ENCODE data around the gene SLC25A13.

SLC25A13 gene

DNA sequence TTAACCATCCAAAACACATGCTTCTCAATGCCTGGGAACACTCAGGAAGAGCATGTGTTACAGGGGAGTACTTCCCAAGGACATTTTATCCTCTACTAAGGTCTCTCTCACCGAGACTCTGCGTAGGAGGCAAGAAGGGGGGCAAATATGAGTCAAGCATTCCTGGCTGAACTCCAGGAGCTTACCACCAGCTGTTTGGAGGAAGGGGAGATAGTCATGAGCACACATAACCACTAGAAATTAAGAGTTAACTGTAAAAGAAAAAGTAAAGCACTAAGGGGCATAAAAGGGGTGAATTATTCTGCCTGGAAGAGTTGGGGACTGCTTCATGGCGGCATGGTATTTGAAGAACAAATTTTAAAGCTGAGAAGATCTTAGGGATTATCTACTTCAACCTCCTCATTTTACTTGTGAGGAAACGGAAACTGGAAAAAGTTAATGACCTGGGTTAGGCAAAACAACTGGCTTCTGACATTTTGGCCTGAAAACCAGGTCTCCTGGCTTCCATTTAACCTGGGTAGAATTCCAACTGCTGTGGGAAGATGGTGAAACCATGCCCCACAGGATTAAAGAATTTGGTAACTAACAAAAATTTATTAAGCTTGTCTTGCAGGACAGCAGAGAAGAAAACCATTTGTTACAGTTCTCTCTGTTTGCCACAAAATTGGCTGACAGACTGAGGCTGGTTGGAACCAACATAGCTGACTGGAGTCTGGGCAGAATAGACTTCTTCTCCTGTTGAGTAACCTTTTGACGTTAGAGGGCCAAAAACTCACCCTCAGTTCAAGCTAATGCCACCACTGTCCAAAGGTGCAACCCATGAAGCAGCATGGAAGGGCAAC lies 85.5 kb downstream of the SLC25A13 start:
- DNase-seq, result peak; percentile 42

DNA sequence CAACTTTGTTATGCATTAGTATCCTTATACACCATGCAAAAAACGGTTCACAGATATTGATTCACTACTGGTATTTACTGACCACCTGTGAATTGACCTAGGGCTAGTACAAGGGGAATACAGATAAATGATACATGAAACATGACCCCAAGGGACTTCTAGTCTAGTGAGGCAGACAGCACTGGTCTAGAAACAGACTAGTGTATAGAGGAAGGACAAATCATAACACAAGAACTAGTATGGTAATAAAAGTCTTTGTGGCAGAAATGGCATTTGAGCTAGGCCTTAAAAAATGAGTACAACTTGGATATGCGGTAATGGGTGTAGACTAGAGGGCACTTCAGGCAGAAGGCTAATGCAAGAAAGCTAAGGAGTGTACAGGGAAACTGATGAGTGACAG lies 86.6 kb downstream of the SLC25A13 start:
- no peak for DNase-seq

DNA sequence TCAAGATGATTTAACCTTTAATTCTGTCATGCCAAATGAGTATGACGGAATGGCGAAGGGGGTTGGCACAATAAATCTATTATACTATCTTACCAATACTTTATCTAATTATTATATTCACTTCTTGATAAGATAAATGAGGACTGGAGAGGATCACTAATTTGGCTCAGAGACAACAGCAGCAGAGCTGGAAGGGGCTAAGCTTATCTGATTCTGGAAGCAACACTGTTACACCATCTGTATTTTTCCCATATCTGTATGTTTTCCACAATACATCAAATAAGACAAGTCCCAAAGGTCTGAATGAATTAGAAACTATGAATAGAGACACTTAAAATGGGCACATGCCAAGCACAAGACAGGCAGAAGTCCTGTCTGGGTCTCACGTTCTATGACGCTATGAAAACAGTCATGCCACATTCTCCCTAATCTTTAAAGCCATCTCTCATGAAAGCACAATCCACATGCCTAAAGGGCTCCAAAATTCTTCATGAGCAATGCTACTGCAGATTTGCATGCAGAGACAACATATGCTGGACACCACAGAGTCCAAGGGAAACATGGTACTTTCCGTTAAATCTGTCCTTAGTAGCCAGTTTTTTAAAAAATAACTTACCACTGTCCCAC lies 88.3 kb downstream of the SLC25A13 start:
- DNase-seq, result no peak

DNA sequence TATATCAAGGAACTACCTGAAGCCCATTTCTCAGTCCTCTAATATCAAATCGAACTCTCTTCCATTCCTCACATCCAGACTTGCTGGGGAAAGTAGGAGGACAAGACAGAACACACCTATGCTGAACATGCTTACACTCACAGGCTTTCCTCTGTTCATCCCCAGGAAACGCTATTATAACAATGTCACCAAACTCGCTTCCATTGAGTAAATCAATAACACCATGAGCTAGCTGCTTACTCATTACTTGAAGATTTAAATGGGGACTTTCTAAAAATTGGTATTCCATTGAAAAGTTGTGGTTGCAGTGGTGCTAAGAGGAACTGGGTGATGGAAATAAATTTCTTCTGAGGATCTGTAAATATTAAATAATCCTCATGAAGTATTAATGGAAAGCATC lies 88.8 kb downstream of the SLC25A13 start:
- no peak for DNase-seq

DNA sequence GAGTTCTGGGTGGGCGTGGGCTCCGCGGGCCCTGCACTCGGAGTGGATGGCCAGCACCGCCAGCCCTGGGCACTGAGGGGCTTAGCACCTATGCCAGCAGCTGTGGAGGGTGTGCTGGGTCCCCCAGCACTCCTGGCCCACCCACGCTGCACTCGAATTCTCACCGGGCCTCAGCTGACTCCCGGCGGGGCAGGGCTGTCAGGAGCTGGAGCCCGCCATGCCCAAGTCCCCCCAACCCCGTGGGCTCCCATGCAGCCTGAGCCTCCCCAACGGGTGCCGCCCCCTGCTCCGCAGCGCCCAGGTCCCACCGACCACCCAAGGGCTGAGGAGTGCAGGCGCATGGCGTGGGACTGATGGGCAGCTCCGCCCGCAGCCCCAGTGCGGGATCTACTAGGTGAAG lies 93.1 kb downstream of the SLC25A13 start:
- no peak for DNase-seq

DNA sequence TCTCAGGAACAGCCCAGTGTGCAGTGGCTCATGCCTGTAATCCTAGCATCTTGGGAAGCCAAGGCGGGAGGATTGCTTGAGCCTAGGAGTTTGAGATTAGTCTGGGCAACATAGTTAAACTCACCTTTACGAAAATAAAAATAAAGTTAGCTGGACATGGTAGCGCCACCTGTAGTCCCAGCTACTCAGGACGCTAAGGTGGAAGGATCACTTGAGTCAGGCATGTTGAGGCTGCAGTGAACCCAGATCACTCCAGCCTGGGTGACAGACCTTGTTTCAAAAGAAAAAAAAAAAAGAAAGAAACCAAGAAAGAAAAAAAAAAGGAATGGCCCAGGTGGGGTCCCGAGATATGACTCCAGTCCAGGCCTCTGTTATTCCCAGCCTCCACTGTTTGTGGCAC lies 96.6 kb downstream of the SLC25A13 start:
- DNase-seq, result no peak

DNA sequence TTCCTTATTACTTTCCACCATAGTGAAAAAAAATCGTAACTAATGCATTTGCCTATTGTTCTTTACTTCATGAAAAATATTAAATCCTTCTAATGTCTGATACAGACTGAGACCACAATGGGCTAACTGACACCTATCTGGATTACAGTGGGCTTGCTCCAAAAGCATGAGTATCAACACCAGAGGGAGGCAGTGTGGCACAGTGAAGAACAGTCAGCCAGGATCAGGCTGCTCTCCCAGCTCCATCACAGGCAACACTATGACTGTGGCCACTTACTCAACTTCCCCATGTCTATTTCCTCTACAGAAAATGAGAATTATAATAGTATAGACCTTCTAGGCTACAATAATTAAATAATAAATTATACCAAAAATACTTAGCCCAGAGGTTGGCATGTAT lies 97.2 kb downstream of the SLC25A13 start:
- DNase-seq, result no peak

DNA sequence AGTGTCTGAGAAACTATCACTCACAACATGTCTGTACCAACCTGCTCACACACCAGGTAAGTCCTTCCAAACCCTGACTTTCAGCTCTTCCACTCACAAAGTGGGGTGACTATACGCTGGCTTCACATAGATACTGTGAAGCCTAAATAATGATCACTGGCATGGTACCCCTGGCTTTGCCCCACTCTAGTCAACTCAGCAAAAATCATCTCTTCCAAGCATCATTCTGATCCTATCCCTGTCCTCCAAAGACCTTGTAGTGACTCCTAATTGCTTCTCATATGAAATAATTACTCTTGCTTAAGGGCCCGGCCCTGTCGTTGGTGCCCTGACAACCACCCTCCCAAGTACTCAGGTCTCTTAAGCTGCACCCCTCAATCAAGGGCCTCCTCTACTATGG lies 97.8 kb downstream of the SLC25A13 start:
- no peak for DNase-seq

DNA sequence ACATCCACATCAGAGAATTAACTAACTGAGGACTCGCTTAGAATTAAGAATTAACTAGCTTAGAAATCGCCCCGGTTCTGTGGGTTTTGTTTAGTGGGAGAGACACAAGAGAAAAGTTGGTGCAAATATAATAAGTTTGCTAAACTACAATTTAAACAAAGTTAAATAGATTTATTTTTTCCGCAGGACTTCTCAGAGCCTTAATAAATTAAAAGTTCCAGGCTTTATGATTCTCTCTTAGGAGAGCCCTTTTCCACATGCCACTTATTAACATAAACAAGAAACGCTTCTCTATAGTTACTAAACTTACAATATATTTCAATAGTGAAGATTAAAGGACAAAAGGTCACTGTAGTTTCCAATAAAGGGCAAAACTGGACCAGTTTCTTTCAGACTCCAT lies 100.0 kb downstream of the SLC25A13 start:
- no peak for DNase-seq

DNA sequence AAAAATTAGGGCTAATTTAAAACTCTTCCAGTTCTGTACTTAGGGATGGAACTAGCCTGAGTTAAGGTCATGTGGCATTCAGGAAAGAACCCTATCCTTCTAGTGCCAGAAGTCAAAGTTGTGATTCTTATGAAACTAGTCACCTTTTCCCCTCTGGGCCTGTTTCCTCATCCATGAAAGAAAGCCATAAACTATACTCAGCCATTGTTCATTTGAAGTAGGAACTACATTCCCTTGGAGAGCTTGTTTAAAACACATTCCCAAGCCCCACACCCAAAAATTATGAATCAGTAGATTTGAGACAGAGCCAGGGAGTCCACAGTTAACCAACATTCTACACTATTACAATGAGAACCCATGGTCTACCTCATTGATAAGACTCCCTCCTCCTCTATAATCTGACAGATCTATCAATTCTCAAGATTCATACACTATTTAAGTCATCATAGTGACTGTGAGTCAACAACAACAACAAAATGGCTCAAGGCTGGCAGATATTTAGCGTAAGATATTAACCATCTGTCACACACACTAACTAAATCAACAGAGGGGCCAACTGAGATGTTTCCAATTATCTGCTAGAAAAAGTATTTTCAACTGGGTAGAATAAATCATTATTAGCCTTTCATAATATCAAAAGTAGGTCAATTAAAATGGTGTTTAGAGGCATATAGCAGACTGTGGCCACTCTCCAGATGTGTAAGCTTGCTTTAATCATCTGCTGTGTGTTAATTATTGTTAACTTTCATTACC lies 102.3 kb downstream of the SLC25A13 start:
- DNase-seq, result no peak

DNA sequence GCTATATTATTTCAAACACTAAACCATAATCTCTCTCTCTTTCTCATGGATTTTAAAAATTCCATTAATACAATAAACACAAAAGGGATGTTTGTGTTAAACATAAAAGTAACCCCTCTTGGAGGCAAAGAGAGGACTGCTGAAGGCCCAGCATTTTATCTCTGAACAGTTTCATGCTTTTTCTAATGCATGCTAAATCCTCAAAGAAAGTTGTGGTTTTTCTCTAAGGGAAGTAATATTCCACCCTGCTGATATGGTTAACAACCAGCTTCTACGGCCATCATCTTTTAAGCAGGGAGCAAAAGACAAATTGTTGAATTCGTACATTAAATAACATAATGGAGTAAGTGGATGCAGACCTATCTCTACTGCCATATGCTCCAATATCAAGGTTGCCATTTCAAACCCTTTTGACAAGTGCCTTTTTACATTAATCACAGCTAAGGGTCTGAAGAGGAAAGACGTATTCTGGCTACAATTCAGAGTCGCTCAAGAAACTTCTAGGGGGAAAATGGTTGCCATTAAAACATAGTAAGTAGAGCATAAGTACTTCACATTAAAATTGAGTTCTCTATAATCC lies 103.1 kb downstream of the SLC25A13 start:
- DNase-seq, result no peak

DNA sequence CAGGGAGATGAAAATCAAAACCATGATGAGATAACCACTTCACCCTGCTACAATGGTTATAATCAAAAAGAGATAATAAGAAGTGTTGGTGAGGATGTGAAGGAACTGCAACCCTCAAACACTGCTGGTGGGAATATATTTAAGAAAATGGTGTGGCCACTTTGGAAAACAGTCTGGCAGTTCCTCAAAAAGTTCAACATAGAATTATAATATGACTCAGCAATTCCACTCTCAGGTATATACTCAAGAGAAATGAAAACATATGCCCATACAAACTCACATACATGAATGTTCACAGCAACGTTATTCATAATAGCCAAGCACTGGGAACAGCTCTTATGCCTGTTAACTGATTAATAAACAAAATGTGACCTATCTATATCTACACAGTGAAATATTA lies 104.8 kb downstream of the SLC25A13 start:
- no peak for DNase-seq

DNA sequence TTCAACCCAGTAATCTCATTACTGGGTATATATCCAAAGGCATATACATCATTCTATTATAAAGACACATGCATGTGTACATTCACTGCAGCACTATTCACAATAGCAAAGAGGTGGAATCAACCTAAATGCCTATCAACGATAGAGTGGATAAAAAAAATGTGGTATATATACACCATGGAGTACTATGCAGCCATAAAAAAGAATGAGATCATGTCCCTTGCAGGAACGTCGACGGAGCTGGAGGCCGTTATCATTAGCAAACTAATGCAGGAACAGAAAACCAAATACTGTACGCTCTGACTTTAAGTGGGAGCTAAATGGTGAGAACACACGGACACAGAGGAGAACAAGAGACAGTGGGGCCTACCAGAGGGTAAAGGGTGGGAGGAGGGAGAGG lies 105.5 kb downstream of the SLC25A13 start:
- no peak for DNase-seq

DNA sequence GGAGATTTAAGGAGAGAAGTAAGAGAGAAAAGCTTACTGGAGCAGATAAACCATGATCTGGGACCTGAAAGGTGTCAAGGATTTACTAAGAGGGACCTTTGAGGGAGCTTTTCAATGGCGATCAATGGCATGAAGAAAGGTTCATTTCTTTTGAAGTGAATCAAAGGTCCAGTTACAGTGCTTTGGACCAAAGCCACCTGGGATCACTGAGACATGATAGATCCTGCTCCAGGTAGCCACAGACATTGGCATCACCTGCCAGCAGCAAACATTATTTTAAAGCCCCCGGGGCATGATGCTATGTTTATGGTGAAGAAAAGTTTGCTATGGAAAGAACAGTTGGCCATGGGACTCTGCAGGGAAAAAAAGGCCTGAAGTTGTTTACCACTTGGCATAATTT lies 109.4 kb downstream of the SLC25A13 start:
- DNase-seq, result no peak

DNA sequence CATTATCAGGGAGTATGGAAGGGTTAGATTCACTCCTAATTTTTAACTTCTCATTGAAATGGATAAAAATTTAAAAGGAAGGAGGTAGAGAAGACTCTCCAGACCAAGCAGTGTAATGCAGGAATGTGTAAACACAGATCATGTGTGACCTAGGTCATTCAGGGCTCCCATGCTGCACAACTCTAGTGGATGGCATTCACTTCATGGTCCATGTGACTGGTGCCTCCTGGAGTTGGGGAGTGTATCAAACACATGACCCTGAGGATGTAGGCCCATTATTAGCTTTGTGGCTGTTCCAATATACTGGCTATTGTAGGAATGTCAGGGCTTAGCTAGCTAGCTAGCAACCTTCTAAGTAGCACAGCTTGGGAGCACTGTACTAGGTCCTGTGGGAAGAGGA lies 109.9 kb downstream of the SLC25A13 start:
- no peak for DNase-seq

DNA sequence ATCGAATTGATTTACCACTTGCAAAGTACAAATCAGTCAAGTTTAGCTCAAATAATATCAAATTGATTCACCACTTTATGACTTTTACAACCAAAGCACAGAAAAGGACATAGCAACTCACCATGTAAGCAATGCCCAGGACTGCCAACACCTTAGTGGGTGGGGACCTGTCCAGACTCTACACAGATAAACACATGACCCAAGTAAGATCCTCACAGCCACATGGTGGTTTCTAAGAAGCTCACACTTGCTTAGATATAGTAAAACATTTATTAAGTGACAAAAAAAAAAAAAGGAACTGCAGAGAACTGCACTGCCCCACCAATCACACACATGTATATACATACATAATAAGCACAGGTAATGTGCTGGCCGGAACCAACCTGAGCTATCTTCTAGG lies 116.2 kb downstream of the SLC25A13 start:
- no peak for DNase-seq

DNA sequence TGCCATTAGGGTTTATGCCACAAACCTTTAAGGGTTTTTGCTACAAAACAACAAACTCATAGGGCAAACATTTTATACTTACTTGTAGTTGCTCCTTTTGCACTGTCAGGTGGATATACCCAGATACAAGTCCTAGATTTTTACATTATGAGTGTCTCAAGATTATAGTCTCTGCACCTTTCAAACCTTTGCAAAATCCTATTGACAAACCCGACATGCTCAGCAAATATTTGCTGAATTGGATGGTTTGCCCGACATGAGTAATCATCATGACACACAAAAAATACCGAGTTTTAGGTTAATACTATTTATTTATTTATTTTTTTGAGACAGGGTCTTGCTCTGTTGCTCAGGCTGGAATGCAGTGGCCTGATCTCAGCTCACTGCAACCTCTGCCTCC lies 117.3 kb downstream of the SLC25A13 start:
- no peak for DNase-seq

DNA sequence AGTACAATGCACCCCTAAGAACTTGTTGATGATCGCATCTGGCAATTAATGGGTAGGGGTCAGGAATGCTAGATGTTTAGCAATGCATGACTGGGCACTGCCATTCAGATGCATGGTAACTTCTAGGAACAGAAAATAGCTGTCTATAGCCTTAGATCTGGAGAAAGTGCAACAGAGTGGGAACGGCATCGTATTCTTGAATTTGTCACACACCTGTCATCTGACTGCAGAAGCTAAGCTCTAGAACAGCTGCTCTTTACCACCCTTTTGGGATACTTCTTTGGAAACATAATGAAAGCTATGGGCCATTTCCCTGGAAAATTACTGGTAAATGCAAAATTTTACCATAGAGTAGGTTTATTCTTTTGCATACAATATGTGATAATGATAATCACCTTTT lies 118.1 kb downstream of the SLC25A13 start:
- DNase-seq, result no peak

DNA sequence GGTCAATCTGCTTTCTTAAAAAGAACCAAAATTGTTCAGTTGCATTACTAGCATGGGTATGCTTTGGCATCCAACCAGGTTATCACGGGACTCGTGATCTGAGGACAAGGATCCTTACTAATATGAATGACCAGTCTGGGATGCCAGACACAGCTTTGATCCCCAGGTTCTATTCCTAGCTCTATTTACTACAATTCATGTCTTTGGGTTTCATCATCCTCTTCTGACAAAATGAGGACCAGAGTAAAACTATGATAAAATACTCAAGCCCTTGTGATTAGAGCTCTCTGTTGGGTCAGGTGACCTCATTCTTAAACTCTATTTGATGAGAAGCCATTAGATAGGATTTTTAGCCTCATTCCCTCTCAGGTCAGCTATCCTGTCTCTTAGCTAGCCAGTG lies 119.8 kb downstream of the SLC25A13 start:
- no peak for DNase-seq

DNA sequence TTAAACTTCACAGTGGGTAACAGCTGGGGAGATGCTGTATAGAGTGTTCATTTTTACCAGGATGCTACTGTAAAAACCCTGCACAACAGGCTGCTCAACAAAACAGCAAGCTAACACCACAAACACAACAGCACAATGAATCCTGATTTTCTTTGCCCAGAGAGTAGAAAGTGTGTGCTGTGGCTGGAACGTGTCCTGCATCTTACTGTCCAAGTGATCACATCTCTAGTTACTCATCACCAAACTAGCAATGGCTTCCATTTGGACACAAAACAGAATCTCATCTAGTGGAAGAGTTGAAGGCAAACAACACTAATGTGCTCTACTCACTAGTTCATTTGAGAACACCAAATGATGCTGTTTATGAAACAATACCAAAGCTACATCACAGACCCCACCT lies 121.2 kb downstream of the SLC25A13 start:
- no peak for DNase-seq

DNA sequence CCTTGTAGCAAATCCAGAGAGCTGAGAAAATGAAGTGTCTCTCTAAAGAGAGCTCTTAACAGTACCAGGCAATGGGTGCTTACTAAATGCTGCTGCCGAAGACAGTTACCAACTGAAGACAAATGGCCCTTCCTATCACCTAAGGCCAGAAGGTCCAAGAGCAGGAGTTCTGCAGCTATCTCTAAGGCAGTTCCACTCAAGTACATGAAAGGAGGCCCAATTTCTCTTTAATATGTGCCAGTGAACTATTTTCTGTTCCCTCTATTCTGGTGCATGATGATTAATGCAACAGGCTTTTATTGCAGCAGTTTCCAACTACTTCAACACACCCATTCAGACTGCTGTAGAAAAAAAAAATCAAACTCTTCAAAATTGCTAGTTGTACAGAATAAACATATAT lies 122.5 kb downstream of the SLC25A13 start:
- DNase-seq, result no peak

DNA sequence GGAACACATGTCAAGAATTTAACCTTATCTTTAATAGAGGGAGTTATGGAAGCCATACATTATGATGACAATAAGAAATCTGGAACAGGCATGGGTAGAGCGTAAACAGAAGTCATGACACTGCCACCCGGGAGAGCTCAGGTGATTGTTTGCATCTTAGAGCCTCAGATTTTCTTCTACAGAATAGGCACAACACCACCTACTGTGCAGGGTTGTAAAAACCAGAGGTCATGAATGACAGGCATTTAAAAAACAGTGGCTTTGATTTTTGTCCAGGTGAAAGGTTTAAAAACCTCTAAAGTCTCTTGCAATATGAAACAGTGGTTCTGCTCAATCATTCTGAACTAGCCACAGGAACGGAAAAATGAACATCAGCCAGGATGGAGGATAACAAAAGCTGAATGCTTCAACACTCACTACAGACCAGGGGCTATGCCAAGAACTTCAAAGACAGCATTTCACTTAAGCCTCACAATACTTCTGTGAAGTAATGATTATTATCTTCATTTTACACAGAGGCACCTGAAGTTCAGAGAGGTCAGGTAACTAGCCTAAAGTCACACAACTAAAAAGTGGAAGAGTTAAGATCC lies 123.8 kb downstream of the SLC25A13 start:
- DNase-seq, result no peak

DNA sequence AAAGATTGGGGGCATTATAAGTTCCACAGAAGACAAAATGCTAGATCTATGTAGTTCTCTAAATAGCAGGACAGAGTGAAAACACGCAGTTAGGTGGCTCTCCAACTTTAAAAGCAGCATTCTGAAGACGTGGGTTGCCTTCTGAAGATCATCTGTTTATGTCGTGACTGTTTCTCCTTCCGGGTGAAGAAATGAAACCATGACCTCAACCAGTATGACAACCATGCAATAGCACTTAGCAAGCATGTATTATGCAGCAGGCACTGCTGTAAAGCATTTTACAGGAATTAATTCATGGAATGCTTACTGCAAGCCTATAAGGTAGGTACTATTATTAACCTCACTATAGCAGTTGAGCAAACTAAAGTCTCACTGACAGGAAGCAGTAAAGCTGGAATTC lies 125.2 kb downstream of the SLC25A13 start:
- DNase-seq, result no peak
